Left ventricle myocardium inferior (tissue), 1 donor: ENCODE results near the gene PXDN. TPM values are rescaled to one million over a fixed set of nuclear protein-coding genes. Genes with fewer than 3 reads are reported as not detected.

Source experiments
- DNase-seq: peaks from one replicate; pipeline ENCODE4 v3.0.0-alpha.2; 2020
- H3K27ac ChIP-seq: fragments of 200-600 bp; replicated peaks from 2 replicates; pipeline ENCODE4 v1.8.0; 2021
- H3K27me3 ChIP-seq: fragments of 200-600 bp; 2 replicates; pipeline ENCODE4 v1.8.0; 2021; ENCODE audit warnings: low read depth
- H3K36me3 ChIP-seq: fragments of 200-600 bp; 2 replicates; pipeline ENCODE4 v1.8.0; 2021
- H3K4me1 ChIP-seq: fragments of 200-600 bp; 2 replicates; pipeline ENCODE4 v1.8.0; 2021
- H3K4me3 ChIP-seq: fragments of 200-600 bp; 2 replicates; pipeline ENCODE4 v1.8.0; 2021; ENCODE audit warnings: mild to moderate bottlenecking, moderate library complexity
- H3K9me3 ChIP-seq: fragments of 200-600 bp; replicated peaks from 2 replicates; pipeline ENCODE4 v1.8.0; 2021
- intact Hi-C: fragments of 100-400 bp; cut with micrococcal nuclease; formaldehyde crosslinking; loops from one replicate; pipeline ENCODE4 v1.11.0; 2022
- total RNA-seq: library from RNA; stranded (reverse); fragmentation: NEBNext Ultra II Directional; extraction: Animal tissue kit (Norgen Biotek cat#: 25700); gene quantifications from one replicate; pipeline ENCODE4 v1.2.1, GENCODE V29; 2021
- TF ChIP-seq, protein P1 (sequence below): fragments of 200-600 bp; IDR thresholded peaks from 2 replicates; pipeline ENCODE4 v1.8.0; 2021; ENCODE audit warnings: antibody characterized with exemption, mild to moderate bottlenecking, borderline replicate concordance
- donor health status: DM: no; HTN: yes; CAD: no; lungs with severe emphysema.

The PXDN gene
- total RNA-seq, 1 donor from 2014 or later: 15.7 TPM

DNA sequence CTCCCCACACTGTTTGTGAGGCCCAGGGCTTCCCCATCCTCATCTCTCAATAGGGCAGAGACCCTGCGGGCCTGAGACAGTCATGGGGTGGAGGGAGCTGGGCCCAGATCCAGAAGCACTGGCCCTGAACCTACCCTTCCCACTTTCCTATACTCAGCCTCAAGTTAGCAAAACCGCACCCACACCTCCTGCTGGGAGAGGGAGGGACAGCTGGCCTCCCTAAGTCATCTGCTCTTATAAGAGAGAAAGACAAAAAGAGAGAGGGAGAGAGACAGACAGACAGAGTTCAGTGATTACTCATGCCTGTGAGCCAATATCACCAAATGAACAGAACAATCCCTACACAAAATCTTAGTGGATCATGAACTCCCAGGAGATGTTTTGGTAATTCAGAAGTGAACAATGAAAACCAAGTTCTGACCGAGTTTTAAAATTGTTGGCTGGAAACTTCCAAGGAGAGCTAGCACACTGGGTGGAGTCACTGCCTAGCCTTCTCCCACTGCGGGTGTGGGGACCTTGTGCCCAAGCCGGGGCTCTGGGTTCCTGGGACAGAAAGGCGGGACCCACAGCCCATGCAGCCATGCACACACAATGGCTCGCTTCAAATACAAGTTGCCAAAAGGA, 130.5 kb downstream of the PXDN start:
- TF ChIP-seq, protein P1, sequence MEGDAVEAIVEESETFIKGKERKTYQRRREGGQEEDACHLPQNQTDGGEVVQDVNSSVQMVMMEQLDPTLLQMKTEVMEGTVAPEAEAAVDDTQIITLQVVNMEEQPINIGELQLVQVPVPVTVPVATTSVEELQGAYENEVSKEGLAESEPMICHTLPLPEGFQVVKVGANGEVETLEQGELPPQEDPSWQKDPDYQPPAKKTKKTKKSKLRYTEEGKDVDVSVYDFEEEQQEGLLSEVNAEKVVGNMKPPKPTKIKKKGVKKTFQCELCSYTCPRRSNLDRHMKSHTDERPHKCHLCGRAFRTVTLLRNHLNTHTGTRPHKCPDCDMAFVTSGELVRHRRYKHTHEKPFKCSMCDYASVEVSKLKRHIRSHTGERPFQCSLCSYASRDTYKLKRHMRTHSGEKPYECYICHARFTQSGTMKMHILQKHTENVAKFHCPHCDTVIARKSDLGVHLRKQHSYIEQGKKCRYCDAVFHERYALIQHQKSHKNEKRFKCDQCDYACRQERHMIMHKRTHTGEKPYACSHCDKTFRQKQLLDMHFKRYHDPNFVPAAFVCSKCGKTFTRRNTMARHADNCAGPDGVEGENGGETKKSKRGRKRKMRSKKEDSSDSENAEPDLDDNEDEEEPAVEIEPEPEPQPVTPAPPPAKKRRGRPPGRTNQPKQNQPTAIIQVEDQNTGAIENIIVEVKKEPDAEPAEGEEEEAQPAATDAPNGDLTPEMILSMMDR: peak; percentile 15
- no peaks in the 10 kb centered on the region for H3K36me3 ChIP-seq
- peak overlapping the region; percentile 73 for H3K27ac ChIP-seq
- no peaks in the 10 kb centered on the region for H3K9me3 ChIP-seq
- peak; percentile 47 for DNase-seq
- intact Hi-C loops: no loop called here
- H3K27me3 ChIP-seq: no peaks in the 10 kb centered on the region
- peaks cover 7% of the 10 kb centered on the region for H3K4me1 ChIP-seq
- H3K4me3 ChIP-seq: no peak overlapping the region

DNA sequence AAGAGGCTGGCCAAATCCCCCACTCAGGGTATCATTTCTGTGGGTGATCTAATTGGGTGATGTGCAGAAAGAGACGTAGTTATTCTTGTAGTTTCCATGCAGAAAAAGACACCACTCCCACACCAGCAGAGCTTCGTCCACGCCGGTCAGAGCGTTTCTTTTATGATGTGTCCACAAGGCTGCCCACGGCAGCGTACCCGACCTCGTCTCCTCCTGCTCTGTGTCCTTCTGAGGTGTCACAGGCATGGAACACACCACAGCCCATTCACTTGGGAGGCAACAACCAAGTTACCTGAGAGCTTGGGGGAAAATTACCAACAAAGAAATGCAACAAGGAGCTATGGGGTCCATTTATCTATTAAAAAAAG, 131.3 kb downstream of the PXDN start:
- Histone ChIP-seq H3K4me3 (no peak overlapping the region), H3K4me1 (peaks cover 7% of the 10 kb centered on the region), H3K9me3 (no peaks in the 10 kb centered on the region), H3K36me3 (no peaks in the 10 kb centered on the region), H3K27ac (peak overlapping the region; percentile 73), H3K27me3 (no peaks in the 10 kb centered on the region)
- TF ChIP-seq, protein P1: no peak
- DNase-seq: no peak
- intact Hi-C loops: no loop called here

DNA sequence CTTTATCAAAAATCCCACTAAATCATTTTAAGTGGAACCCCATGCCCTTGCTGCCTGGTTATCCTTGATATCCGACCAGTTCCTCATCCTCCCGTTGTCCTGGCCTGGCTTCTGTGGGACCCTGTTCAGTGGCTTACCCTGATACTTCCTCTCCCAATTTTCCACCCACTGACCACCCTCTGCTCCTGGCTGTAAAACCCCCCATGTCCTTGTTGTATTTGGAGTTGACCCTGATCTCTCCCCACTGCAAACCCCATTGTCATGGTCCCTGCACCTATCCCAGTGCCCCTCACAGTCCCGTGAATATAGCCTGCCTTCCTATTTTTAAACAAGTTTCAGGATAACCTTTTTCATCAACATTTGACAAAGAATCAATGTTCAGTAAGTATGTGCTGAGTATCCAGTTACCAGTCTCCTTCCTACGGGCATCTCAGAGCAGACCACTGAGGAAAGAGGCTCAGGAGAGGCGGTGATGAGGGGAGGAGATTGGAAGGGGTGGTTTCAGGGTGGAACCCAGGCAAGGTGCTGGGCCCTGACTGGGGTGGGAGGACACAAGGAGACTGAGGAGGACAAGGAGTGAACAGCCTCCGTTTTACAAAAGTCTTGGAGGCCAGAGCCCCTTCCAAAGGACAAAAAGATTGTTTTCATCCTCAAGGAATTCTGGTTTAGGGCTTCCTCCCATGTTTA, 131.8 kb downstream of the PXDN start:
- Histone ChIP-seq H3K27me3 (no peaks in the 10 kb centered on the region), H3K4me3 (no peak overlapping the region), H3K9me3 (no peaks in the 10 kb centered on the region), H3K27ac (peak overlapping the region; percentile 73), H3K4me1 (peaks cover 7% of the 10 kb centered on the region), H3K36me3 (no peaks in the 10 kb centered on the region)
- intact Hi-C loops: no loop called here
- no peak for DNase-seq
- TF ChIP-seq, protein P1: no peak

- intact Hi-C loops: no loop called here
Observed at GRCh38 chr2:1611886-1612285, 132.4 kb downstream of the PXDN start.

DNA sequence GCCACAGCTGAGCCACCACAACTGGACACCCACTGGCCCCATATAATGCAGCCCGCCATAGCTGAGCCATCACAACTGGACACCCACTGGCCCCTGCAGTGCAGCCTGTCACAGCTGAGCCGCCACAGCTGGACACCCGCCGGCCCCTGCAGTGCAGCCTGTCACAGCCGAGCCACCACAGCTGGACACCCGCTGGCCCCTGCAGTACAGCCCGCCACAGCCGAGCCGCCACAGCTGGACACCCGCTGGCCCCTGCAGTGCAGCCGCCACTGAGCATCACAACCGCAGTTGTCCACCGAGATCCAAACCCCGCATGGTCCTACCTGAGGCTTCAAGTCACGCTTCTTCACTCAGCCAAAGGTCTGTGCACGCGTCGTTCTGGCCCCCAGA, 134.2 kb downstream of the PXDN start:
- no peak for DNase-seq
- intact Hi-C loops: no loop called here

More at GRCh38 chr2:1611886-1612285, 132.4 kb downstream of the PXDN start:
- no peak overlapping the region for H3K4me3 ChIP-seq
- H3K27ac ChIP-seq: no peak overlapping the region
- H3K4me1 ChIP-seq: peaks cover 7% of the 10 kb centered on the region
- no peaks in the 10 kb centered on the region for H3K36me3 ChIP-seq
- DNase-seq: no peak
- no peaks in the 10 kb centered on the region for H3K27me3 ChIP-seq
- H3K9me3 ChIP-seq: no peaks in the 10 kb centered on the region
- TF ChIP-seq, protein P1: no peak

More for the DNA sequence above, 134.2 kb downstream of the PXDN start:
- peaks cover 13% of the 10 kb centered on the region for H3K27me3 ChIP-seq
- no peak overlapping the region for H3K27ac ChIP-seq
- TF ChIP-seq, protein P1: no peak
- no peaks in the 10 kb centered on the region for H3K36me3 ChIP-seq
- H3K4me3 ChIP-seq: no peak overlapping the region
- H3K4me1 ChIP-seq: peaks cover 22% of the 10 kb centered on the region
- H3K9me3 ChIP-seq: no peaks in the 10 kb centered on the region
